Measurements from ENCODE around the gene GRIA3. TPM values are rescaled to one million over a fixed set of nuclear protein-coding genes. Genes with fewer than 3 reads are reported as not detected.
"Not testable (repeated sequence)": the region's sequence is repeated elsewhere in the genome, so short reads cannot be mapped to it uniquely, and the experiment has no call there.

Gene GRIA3
- total RNA-seq, 1 experiment from 2014 or later: not detected

DNA sequence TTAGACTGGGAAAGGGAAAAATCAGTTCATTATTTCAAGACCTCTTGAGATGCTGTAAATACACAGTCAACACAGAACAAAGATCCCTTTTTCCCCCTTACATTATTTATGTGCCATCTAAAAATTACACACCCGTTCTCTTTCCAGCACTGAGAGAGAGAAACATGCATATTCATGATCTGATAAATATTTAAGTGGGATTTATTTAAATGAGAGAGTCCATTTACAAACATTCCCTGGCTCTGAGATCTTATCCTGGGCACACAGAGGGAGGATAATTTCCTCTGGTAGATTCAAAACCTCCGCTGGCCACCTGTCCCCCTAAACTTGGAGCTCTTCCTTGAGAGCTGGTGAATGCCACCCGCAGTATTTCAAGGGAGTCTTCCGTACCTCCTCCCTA is 88.6 kb downstream of the GRIA3 start:
- no peak for DNase-seq (ENCODE audit: low spot score)

DNA sequence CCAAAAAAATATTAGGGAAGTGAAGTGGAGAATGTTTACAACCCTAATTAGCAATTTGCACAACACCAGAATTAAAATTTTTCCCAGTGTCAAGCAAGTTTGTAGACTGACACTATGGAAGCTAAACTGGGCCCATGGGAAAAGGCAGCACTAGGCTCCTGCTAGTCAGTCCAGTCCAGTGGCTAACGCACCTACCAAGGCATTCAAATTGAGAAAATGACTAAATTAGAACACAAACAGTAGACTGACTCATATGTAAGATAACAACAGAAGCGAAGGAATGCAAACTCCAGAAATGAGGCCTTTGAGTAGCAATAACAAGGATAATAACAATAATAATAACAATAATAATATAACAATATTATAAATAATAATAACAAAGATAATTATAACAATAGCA is 90.7 kb downstream of the GRIA3 start:
- DNase-seq (ENCODE audit: low spot score): no peak

DNA sequence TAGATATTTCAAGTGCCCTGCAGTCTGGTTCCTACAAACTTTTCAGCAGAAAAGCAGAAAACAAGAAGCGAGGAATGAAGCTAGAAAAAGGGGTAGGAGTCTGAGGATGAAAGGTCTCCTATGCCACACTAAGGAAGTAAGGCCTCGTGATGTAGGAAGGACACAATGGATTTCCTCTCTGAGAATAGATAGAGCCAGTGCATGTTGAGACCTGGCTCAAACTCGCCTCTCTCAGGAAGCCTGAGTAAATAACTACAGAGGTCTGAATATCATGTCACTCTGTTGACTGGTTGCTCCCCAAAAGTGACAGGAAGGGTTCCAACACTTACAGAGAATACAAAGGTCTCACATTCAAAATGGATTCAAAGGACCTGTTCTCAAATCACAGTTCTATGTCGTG is 93.3 kb downstream of the GRIA3 start:
- DNase-seq (ENCODE audit: low spot score): no peak

DNA sequence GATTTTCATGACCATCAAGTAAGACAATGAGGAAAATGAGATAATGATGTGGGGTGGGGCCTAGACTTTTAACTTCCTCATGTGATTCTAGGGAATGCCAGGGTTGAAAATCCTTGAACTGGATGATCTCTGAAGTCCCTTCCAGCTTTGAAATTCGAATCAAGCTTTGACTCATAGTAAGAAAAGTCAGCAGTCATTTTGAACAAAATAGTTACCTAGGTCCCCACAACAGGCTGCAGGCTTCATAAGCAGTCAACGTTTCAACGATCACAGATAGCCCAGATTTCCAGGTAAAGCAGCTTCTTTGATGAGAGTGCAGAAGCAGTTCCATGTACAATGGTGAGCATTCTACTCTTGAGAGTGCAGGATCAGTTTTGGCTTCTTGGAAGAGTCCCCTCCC is 93.7 kb downstream of the GRIA3 start:
- DNase-seq (ENCODE audit: low spot score): no peak

DNA sequence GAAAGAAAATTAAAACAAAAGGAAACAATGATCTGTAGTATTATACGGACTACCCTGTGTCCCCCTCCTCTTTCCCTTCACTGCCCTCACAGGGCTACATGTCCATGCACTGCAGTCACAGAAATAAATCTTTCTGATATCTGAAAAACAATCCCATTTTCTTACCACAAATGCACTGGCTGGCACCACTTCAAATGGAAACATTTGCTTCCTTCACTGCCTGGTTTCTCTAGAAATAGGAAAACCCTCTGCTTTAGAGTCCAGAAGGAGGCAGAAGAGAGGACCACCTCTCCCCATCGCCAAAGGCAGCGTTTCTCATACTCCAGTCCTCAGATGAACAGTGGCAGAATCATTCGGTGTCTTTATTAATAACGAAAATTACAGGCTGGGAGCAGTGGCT is 98.2 kb downstream of the GRIA3 start:
- no peak for DNase-seq (ENCODE audit: low spot score)

DNA sequence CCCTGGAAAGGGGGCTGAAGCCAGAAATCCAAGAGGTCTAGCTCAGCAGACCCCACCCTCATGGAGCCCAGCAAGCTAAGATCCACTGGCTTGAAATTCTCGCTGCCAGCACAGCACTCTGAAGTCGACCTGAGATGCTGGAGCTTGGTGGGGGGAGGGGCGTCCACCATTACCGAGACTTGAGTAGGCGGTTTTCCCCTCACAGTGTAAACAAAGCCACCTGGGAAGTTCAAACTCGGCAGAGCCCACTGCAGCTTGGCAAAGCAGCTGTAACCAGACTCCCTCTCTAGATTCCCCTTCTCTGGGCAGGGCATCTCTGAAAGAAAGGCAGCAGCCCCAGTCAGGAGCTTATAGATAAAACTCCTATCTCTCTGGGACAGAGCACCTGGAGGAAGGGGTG is 99.3 kb downstream of the GRIA3 start:
- not testable (repeated sequence) for DNase-seq (ENCODE audit: low spot score)

DNA sequence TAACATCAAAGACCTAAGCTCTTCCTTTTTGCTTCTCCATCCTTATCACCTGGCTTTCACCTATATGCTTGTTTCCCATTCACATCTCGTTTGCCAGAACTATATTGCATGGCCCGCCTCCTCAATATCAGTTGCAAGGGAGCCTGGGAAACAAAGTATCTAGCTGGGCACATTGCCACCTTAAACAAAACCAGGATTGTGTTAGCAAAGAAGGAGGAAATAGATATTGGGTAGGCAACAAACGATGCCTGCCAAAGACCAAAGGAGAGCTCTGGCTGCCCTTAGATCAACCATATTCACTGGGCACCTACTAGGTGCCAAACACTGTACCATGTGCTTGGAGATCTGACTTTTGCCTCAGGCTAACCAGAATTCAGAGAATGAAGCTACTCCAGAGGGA is 107.5 kb downstream of the GRIA3 start:
- peak; percentile 6 for DNase-seq (ENCODE audit: low spot score)

DNA sequence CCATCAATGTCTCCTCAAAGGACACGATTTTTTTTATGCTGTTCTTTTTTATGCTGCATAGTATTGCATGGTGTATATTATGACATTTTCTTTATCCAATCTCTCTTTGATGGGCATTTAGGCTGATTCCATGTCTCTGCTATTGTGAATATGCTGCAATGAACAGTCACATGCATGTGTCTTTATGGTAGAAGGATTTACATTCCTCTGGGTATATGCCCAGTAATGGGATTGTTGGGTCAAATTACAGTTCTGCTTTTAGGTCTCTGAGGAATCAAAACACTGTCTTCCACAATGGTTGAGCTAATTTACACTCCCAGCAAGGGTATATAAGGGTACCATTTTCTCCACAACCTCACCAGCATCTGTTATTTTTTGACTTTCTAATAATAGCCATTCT is 113.9 kb downstream of the GRIA3 start:
- no peak for DNase-seq (ENCODE audit: low spot score)

DNA sequence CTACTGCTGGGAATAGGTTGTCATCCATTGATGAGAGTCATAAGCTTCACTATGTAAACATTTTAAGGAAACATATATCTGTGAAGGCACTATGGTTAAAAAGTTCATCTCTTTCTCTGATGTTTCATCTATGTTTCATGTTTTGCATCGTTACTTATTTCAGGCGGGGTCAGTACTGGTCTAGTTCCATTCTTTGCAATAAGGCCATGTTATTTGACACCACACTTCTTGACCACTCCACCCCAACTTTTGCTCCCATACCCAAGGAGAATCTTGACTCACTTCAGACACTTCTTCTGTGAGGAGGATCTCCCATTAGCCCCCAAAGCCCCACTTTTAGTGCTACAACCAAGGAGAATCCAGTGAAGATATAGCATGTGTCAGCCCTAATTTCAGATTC is 119.4 kb downstream of the GRIA3 start:
- no peak for DNase-seq (ENCODE audit: low spot score)

DNA sequence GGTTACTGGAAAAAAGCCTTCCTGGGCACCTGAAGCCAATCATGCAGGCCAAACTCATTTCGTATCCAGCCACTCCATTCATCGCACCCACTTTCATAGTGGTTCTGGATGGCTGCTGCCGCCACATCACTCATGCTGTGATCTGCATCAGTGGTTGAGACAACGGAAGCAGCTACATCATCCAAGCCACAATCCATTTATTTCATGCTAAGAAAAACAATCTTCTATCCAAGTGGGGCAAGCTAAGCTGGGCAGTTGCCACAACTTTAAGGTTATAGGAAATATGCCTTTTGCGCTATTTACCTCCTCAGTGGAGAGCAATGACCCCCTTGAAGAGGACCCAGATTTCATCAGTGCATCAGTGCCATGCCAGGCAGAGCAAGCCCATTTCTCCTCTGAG is 124.6 kb downstream of the GRIA3 start:
- no peak for DNase-seq (ENCODE audit: low spot score)

DNA sequence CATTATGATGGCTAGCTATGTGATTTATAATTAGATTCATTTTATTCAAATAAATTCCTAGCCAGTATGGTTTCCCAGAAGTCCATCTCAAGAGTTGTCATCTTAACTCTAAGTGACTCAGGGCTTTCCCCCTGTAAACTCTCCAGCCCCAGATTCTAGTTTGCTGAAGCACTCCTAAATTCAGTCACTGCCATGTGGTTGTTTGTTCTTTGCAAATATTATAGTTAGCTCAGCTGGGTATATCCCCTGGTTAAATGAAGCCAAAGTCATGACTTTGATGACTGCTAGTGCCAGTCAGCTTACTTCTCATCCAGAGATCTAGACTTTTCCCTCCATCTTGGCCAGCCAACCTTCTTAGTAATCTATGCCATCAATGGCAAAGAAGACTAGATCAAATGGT is 126.0 kb downstream of the GRIA3 start:
- DNase-seq (ENCODE audit: low spot score): no peak

DNA sequence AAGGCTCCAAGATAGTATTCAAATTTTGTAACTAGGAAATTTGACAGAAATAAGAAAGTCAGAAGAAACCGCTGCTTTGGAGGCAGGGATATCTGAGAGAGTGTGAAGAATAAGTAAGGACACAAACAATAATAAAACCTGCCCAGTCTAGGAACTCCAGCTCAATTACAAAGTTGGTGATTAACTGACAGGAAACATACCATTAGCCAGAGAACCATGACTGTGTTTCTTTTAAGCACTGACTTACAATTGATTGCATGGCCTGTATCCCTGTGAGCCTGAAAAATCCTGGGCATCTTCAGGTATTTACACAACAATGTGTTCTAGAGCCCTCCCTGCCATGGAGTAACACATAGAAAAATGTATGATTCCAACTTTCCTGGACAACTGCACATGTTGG is 127.4 kb downstream of the GRIA3 start:
- DNase-seq (ENCODE audit: low spot score): no peak

DNA sequence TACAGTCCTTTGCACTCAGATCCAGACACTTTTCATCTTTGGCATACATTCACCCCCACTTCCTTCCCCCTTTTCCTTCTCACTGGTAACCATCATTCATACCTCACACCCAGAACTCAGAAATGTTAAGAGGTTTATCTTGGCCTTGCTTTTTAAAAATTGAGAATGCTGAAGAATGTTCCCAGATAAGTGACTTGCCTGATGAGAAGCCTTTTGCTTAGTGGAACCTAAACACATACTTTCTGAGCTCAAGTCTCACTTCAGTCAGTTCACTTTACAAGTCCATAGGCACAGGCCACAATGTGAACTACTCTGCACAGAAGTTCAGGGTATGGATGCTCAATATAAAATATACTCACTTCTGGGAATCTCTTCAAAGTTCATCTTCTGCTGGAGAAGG is 129.4 kb downstream of the GRIA3 start:
- no peak for DNase-seq (ENCODE audit: low spot score)

DNA sequence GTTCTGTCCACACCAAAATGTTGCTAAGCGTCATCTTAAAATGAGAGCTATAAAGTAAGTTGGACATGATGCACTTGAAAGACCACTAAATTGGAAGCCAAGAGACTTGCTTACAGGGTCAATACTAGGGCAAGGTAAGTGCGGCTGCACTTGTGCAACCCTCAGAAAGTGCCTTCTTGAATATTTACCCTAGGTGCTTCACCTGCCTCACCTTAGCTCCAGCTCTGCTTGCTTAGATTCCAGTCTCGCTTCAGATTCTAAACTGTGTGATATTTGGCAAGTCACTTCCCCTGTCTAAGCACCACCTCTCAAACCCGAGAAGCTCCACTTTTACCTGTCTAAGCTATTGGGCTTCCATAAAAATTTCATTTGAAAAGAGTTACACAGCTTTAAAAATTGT is 136.5 kb downstream of the GRIA3 start:
- DNase-seq (ENCODE audit: low spot score): no peak

DNA sequence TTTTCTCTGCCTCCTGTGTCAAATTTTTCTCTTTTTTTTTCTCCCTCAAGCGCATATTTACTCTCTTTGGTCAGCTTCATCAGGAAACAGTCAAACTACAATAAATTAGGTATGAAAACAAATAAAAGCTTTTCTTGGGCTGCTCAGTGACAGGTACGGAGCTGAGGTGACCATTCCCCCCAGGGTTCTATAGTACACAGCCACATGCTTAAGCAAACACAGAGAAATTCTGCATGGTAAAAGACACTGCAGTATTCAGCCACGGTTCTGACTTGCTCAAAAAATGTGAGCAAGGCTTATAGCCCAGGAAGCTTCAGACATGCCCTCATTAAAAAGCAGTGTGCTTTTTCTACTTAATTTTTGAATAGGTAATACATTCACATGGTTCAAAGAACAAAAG is 138.5 kb downstream of the GRIA3 start:
- no peak for DNase-seq (ENCODE audit: low spot score)

DNA sequence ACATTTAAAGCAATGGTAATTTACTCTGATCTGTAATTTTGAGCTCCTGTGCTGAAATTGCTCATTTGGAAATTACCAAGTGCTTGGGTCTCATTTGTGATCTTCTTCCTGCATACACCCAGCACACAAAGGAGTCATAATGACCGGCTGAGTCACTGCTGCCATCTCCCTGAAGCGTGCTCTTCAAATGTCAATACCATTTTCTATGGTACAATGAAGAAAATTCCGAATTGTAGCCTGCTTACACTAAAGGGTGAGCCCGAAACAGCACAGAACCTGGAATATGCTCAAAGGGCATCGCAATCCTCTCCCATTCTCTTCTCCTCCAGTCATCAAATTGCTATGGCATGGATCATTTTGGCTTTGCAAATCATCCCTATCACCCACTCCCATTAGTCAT is 140.5 kb downstream of the GRIA3 start:
- DNase-seq (ENCODE audit: low spot score): no peak

DNA sequence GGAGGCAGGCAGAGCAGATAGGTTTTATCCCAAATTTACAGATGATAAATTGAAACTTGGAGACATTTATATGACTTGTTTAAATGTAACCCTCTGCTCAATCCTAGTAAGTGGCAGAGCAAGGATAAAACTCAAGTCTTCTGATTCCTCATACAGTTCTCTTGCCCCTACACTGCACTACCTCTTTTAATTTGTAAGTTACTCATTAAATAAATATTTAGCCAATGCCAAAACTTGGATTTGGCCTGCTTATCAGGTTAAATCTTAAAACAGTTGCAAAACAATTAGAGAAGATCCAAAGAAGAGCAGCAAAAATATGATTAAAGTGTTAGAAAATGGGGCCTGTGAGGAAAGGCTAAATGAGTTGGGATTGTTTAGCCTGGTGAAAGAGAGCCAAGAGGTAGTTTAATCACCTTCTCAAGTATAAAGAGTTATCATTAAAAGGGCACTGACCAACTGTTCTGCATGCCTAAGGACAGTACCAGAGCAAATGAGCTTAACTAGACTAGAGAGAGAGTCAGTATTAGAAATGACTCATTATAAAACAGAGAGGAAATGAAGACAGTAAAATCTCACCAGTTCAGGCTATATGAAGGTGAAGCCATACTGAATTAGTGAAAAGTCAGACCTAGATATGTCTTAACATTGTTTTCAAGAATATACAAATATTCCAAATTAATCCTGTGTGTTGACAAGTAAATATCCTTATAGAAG is 146.3 kb downstream of the GRIA3 start:
- DNase-seq (ENCODE audit: low spot score): no peak

DNA sequence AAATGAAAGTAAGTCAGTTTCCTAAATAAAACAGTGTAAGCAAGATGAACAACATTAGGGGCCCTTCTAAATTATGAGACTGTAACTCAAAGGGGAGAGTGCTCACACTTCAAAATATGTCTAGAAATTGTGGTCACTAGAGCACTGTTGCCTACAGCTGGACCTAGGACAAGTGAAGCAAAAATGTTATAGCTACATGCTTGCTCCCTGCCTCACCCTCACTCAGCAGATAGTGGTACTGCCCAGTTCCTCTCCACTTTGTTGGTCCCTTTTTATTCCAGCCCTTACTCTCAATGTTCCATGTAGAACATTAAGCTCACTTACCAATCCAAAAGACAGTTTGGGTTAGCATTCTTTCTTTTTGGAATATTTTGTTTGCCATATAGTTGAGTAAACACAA is 147.3 kb downstream of the GRIA3 start:
- DNase-seq (ENCODE audit: low spot score): no peak

DNA sequence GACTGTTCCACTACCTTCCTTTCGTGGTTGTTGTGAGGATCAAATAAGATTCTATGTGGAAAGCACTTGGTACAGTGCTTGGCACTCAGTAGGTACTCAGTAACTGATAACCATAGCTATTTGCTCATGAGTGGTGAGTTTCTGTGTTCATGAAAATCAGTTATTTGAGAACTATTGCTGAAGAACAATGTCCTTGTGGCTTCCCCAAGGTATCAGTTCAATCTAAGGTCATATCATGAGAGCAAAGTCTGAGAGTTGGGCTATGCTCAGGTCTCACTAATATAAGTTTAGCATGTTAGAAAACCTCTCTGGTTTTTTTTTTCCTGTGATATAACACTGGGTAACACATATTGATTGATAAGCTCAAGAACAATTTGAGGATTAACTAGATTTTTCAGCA is 147.8 kb downstream of the GRIA3 start:
- no peak for DNase-seq (ENCODE audit: low spot score)

DNA sequence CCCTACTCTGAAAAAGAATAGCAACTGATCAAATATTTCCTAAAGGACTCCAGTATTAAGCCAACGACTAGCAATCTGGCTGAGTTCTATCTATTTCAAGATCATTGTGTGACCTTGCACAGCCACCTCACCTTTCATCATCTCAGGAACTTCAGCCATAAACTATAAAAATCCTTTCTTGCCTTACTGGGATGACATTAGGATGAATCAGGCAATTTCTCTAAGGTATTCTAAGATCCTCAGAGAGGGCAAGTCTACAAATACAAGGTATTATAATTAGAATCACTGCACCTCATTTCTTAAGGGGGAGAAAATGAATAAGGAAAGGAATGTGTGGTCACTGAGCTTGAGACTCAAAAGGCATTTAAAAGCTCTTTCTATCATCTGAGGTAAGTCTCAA is 152.6 kb downstream of the GRIA3 start:
- no peak for DNase-seq (ENCODE audit: low spot score)

DNA sequence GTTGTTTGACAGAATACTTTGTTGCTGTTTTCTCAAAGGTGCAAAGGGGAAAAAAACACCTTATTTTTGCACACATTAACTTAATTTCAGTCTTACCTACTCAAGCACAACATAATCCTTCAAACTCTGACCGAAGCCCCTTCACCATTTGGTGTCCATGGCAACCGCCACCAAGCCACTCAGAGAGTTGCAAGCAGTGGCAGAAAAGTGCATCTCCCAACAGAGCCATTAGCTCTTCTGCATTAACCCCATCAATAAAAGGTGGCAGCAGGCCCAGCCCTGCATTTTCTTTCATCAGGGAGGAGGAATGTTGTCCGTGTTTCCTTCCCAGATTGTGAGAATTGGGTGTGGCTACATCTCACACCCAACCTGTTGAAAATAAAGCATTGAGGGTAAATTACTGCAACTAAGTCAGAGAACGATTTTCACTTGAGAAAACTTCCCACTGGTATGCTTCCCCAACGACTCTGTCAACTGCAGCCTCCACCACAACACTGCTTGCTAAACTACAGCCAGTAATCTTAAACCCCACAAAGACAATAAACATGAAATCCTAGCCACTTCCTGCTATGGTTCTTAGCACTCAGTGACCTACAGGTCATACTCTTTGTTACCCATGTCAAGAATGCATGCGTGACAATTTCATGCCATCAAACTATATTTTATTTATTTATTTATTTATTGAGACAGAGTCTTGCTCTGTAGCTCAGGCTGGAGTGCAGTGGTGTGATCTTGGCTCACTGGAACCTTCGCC is 154.0 kb downstream of the GRIA3 start:
- DNase-seq (ENCODE audit: low spot score): no peak

DNA sequence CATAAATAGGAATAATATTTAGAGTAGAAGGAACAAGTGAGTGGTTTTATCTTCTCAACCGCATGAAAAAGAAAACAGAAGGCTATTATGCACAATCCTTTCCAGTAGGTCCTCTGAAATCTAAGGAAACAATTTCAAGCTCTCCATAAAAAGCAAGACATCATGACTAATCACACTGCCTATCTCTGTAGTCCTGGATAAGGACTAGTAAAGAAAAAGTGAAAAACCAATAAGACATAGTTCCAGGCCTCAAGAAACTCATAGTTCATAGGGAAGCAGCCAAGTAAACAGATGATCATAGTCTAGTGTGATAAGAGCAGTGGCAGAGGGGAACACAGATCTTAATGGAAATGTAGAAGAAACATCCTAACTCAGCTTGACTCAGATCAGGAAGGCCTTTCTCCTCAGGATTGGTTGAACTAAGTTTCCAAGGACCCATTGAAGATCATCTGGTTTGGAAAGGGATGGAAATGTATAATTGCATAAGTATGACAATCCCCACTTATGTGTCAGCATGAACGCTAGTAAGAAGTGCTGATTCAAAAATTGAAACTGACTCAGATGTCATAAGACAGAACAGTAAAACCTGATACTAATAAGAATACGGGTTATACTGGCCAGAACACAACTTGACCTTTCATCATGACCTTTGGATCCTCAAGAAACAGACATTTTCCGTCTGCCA is 155.3 kb downstream of the GRIA3 start:
- no peak for DNase-seq (ENCODE audit: low spot score)

DNA sequence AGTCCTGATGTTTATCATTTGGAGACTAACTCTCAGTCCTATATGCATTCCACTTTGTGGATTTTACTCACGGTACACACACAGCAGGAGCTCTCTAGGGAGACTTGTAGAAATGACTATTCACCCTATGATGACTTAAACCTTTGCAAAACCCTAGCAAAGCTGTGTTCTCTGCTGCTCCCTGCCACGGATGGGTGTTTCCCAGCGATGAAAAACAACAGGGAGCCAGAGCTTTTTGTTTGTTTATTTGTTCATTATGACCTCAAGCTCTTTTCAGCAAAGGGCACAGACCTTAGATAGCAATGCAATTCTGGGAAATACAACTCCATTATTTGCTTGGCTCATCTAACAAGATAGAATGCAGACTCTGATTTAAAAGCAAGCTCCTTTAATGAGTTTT is 156.6 kb downstream of the GRIA3 start:
- DNase-seq (ENCODE audit: low spot score): no peak
